ENCODE measurements around the gene CHCHD6. TPM values are rescaled to one million over a fixed set of nuclear protein-coding genes. Genes with fewer than 3 reads are reported as not detected.

Gene CHCHD6
- total RNA-seq, 1 experiment from 2014 or later: 36.3 TPM

- no TSS peak for BruUV-seq (replicated peaks)
- DNase-seq (ENCODE audit: low read depth, low spot score): no peak
- Histone ChIP-seq H3K79me2 (ENCODE audit: insufficient read depth, low read length) (no peaks in the 10 kb centered on the region), H3K9me3 (ENCODE audit: control insufficient read depth in 1 of 2, insufficient read depth in 1 of 2, low read depth in 1 of 2, low read length in 2 of 2) (peaks cover 7 to 11% of the 10 kb centered on the region in 2 experiments; a peak in 3 of 4 replicates), H3K4me1 (ENCODE audit: control insufficient read depth in 1 of 2, insufficient read depth in 2 of 2, low read length in 2 of 2) (peaks cover 2 to 13% of the 10 kb centered on the region in 2 experiments; a peak in 3 of 4 replicates), H3K9ac (ENCODE audit: low read length) (no peak overlapping the region), H3K36me3 (ENCODE audit: control insufficient read depth in 1 of 2, insufficient read depth in 2 of 2, low read length in 2 of 2) (no peaks in the 10 kb centered on the region), H3K9me2 (ENCODE audit: insufficient read depth) (no peaks in the 10 kb centered on the region), H3K4me3 (replicated peaks in 1 of 2; ENCODE audit: low read depth in 1 of 2, low read length in 2 of 2) (no peak overlapping the region), H4K20me1 (ENCODE audit: insufficient read depth) (no peaks in the 10 kb centered on the region), H2AFZ (ENCODE audit: low read depth, low read length, poor library complexity, severe bottlenecking) (no peak overlapping the region), H3K4me2 (ENCODE audit: low read length) (no peak overlapping the region), H3K27ac (ENCODE audit: low read depth, low read length) (no peak overlapping the region), H3K27me3 (ENCODE audit: insufficient read depth, low read length) (no peaks in the 10 kb centered on the region)
- intact Hi-C loops (cut with micrococcal nuclease): no loop called here
- CTCF ChIA-PET: no interaction called here
- POLR2A ChIA-PET: no interaction called here
- ATAC-seq: no peak
- TF ChIP-seq TCF7L2 (IDR thresholded peaks at IDR 0.05; ENCODE audit: borderline replicate concordance, extremely low read depth, insufficient read depth, insufficient read length) (no peak), POLR2AphosphoS5 (IDR thresholded peaks at IDR 0.05; ENCODE audit: low read depth, low read length) (no peak), ZFX (IDR thresholded peaks at IDR 0.05) (no peak), EZH2 (IDR thresholded peaks at IDR 0.05) (no peak), RAD21 (IDR thresholded peaks at IDR 0.05; ENCODE audit: low read depth) (no peak), CBX3 (IDR thresholded peaks at IDR 0.05; ENCODE audit: low read depth) (no peak), EZH2phosphoT487 (IDR thresholded peaks at IDR 0.05; ENCODE audit: borderline replicate concordance) (no peak), YY1 (IDR thresholded peaks at IDR 0.05; ENCODE audit: extremely low read depth, insufficient replicate concordance, low read depth, low read length) (no peak), MAX (IDR thresholded peaks at IDR 0.05) (no peak), FOSL1 (IDR thresholded peaks at IDR 0.05; ENCODE audit: low read depth) (no peak), POLR2A (IDR thresholded peaks at IDR 0.05; ENCODE audit: borderline replicate concordance, extremely low read depth, insufficient read depth, insufficient read length) (no peak), SIN3A (IDR thresholded peaks at IDR 0.05; ENCODE audit: low read depth) (no peak), EGR1 (IDR thresholded peaks at IDR 0.05; ENCODE audit: low read depth) (no peak), ELF1 (IDR thresholded peaks at IDR 0.05; ENCODE audit: borderline replicate concordance, low read depth) (no peak), JUND (IDR thresholded peaks at IDR 0.05) (no peak), CEBPB (IDR thresholded peaks at IDR 0.05; ENCODE audit: low read depth) (no peak), CTCF (IDR thresholded peaks at IDR 0.05 in 2 of 3, conservative IDR thresholded peaks at IDR 0.05 in 1 of 3; ENCODE audit: borderline replicate concordance in 1 of 3, insufficient read depth in 1 of 3, low read depth in 2 of 3, low read length in 2 of 3) (no peak)
- RAD21 ChIA-PET (ENCODE audit: low non-redundant PET in 1 of 2, low total read pairs in 2 of 2, uncharacterized antibody in 2 of 2, unreplicated experiment in 2 of 2): no interaction called here
Observed at GRCh38 chr3:126978291-126978690, 274.3 kb downstream of the CHCHD6 start.

Data from HCT116 (cell line).